AG09309 (cell line): Measurements from ENCODE around the gene DEPDC7.

Experiments used
- DNase-seq: peaks from one replicate; pipeline ENCODE4 v3.0.0-alpha.2; 2010; ENCODE audit warnings: low read depth
- H3K4me3 ChIP-seq: 2 replicates; pipeline ENCODE4 v1.5.1; 2011; ENCODE audit warnings: mild to moderate bottlenecking, low read depth, low read length, moderate library complexity; ENCODE audit not compliant: control insufficient read depth
- TF ChIP-seq, protein P1 (sequence below): IDR thresholded peaks from 2 replicates; pipeline ENCODE4 v1.5.1; 2011; ENCODE audit warnings: mild to moderate bottlenecking, low read depth, low read length, inconsistent platforms; ENCODE audit not compliant: insufficient read depth, control insufficient read depth; ENCODE audit errors: missing control alignments

DEPDC7 gene

GRCh38 chr11:33001751-33002542 is 13.7 kb upstream of the DEPDC7 start:
- no peak overlapping the region for H3K4me3 ChIP-seq
- TF ChIP-seq, protein P1, sequence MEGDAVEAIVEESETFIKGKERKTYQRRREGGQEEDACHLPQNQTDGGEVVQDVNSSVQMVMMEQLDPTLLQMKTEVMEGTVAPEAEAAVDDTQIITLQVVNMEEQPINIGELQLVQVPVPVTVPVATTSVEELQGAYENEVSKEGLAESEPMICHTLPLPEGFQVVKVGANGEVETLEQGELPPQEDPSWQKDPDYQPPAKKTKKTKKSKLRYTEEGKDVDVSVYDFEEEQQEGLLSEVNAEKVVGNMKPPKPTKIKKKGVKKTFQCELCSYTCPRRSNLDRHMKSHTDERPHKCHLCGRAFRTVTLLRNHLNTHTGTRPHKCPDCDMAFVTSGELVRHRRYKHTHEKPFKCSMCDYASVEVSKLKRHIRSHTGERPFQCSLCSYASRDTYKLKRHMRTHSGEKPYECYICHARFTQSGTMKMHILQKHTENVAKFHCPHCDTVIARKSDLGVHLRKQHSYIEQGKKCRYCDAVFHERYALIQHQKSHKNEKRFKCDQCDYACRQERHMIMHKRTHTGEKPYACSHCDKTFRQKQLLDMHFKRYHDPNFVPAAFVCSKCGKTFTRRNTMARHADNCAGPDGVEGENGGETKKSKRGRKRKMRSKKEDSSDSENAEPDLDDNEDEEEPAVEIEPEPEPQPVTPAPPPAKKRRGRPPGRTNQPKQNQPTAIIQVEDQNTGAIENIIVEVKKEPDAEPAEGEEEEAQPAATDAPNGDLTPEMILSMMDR, result no peak
- DNase-seq, result no peak

- DNase-seq, result no peak
- no peak overlapping the region for H3K4me3 ChIP-seq
- TF ChIP-seq, protein P1, result no peak
Measured at GRCh38 chr11:33005175-33005574, 10.5 kb upstream of the DEPDC7 start.

DNA sequence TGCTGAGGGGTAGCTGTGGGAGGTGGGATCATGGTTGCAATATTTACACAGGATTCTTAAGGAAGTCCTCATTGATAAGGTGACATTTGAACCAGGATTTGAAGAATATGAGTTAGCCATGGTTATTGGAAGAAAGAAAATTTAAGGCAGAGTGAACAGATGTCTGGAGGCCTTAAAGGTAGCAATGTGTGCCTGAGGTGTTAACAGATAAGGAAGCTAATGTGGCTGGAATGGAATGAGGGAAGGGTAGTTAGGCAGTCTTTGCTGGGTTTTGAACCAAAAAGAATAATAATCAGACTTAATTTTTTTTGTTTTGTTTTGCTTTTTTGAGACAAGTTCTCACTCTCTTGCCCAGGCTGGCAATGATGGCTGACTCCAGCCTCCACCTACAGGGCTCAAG is 9.7 kb upstream of the DEPDC7 start:
- no peak for DNase-seq
- TF ChIP-seq, protein P1, result no peak
- H3K4me3 ChIP-seq, result no peak overlapping the region

DNA sequence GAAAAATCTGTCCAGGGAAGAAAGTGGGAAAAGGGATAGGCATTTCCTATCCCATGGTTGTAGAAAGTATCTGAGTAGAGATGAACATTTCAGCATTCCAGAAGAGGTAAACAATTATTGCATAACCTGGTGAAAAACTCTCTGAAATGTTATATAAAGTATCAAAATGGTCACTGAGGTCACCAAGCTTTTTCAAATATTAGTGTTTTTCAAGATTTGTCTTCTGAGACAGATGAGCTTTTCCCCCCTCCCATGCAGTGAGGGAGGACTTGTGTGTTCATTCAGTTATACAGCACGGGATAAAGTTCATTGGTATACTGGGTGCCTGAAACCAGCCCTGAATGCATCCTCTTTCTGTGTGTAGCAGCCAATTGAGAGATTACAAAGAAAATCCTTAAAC is 1.9 kb upstream of the DEPDC7 start:
- TF ChIP-seq, protein P1, result no peak
- H3K4me3 ChIP-seq, result no peak overlapping the region
- no peak for DNase-seq

DNA sequence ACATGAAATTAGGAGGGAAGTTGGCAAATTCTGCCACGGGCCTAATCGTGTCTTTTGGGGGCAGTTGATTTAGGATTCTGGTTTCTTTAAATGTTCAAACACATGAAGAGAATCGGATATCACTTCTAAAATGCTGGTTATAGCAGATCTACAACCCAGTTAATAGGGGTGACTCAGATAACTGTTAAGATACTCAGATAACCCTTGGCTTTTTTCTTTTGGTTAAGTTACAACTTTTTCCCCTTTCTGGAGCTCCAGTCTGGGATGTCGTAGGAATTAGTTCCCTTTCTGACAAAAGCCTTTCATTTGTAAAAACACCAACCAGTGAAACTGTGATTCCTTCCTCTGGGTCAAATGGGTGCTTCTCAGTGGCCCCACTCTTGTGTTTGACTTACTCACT is 976 bp downstream of the DEPDC7 start:
- no peak for DNase-seq
- H3K4me3 ChIP-seq, result peak overlapping the region; percentile 66
- TF ChIP-seq, protein P1, result no peak

DNA sequence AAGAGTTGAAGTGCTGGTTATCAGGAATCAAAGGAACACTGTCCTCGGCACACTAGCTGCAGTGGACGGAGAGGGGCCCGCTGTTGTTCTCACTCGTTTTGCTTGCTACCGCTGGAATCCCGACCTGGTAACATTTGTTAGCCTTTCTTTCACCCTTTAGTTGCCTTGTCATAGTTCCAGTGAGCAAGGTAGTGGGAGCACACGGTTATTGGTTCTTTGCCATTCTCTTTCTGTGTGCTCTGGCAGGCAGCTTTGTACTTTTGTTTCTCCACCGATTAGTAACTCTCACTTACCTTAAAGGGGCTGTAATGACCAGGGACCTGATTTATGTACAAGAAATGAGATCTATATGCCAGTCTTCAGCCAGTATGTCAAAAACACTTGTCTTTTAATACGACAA is 1.8 kb downstream of the DEPDC7 start:
- TF ChIP-seq, protein P1, result no peak
- no peak overlapping the region for H3K4me3 ChIP-seq
- no peak for DNase-seq
